GM06990 (cell line): Measurements from ENCODE around the gene FASTK.
"Not testable (repeated sequence)": the region's sequence is repeated elsewhere in the genome, so short reads cannot be mapped to it uniquely, and the experiment has no call there.

ENCODE experiments used
- DNase-seq: peaks from one replicate; pipeline ENCODE4 v3.0.0-alpha.2; 2011; ENCODE audit not compliant: insufficient read length; ENCODE audit errors: extremely low read depth
- H3K27me3 ChIP-seq: replicated peaks from 2 replicates; pipeline ENCODE4 v1.6.0; 2011; ENCODE audit warnings: low read length; ENCODE audit not compliant: control insufficient read depth, insufficient read depth
- H3K36me3 ChIP-seq: 2 replicates; pipeline ENCODE4 v1.5.1; 2011; ENCODE audit warnings: low read length; ENCODE audit not compliant: control insufficient read depth, insufficient read depth
- H3K4me3 ChIP-seq: replicated peaks from 2 replicates; pipeline ENCODE4 v1.5.1; 2011; ENCODE audit warnings: low read depth, mild to moderate bottlenecking, control low read depth, low read length
- TF ChIP-seq, protein P1 (sequence below): IDR thresholded peaks from 2 replicates; pipeline ENCODE4 v1.5.1; 2011; ENCODE audit warnings: low read length, control low read depth, mild to moderate bottlenecking, inconsistent platforms; ENCODE audit not compliant: insufficient read depth, poor library complexity, severe bottlenecking

FASTK gene

DNA sequence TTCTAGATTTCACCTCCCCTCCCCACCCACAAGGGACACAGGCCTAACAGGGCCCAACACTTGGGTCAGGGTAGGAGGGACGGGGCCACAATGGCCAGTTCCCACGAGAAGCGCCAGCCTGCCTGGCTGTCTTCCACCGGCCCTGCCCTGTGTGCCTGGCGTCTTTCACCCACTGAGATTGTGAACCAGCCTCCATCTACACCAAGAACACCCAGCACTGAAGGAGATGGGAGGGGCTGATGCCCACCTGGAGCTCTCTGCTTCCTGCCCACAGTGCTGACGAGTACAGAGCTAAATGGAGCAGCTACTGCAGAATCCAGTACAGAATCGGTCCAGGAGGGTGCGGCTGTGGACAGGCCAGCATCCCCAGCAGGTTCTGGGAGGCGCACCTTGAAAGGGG is 34.6 kb downstream of the FASTK start:
- peaks cover 2% of the 10 kb centered on the region for H3K36me3 ChIP-seq
- no peaks in the 10 kb centered on the region for H3K27me3 ChIP-seq
- TF ChIP-seq, protein P1, sequence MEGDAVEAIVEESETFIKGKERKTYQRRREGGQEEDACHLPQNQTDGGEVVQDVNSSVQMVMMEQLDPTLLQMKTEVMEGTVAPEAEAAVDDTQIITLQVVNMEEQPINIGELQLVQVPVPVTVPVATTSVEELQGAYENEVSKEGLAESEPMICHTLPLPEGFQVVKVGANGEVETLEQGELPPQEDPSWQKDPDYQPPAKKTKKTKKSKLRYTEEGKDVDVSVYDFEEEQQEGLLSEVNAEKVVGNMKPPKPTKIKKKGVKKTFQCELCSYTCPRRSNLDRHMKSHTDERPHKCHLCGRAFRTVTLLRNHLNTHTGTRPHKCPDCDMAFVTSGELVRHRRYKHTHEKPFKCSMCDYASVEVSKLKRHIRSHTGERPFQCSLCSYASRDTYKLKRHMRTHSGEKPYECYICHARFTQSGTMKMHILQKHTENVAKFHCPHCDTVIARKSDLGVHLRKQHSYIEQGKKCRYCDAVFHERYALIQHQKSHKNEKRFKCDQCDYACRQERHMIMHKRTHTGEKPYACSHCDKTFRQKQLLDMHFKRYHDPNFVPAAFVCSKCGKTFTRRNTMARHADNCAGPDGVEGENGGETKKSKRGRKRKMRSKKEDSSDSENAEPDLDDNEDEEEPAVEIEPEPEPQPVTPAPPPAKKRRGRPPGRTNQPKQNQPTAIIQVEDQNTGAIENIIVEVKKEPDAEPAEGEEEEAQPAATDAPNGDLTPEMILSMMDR, result no peak
- no peak overlapping the region for H3K4me3 ChIP-seq
- DNase-seq, result no peak

DNA sequence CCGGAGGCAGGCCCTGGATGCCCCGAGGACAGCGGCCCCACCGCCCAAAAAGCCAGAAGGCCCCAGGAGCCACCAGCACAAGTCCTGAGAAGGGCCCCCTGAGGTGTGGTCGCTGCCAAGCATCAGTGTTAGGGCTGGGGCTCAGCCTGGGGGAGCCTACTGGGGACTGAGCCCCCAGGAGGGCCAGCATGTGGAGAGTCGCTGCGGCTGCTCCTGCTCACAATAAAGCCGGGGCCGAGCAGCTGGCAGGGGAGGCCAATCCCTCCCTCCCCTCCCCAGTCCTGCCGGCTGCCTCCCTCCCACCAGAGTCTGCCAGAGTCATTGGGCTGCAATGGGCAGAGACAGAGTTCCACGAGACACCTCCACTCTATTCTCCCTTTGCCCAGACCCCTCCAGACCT is 35.3 kb downstream of the FASTK start:
- no peak for DNase-seq
- H3K27me3 ChIP-seq, result no peaks in the 10 kb centered on the region
- TF ChIP-seq, protein P1, result no peak
- H3K36me3 ChIP-seq, result peaks cover 2% of the 10 kb centered on the region
- H3K4me3 ChIP-seq, result no peak overlapping the region

DNA sequence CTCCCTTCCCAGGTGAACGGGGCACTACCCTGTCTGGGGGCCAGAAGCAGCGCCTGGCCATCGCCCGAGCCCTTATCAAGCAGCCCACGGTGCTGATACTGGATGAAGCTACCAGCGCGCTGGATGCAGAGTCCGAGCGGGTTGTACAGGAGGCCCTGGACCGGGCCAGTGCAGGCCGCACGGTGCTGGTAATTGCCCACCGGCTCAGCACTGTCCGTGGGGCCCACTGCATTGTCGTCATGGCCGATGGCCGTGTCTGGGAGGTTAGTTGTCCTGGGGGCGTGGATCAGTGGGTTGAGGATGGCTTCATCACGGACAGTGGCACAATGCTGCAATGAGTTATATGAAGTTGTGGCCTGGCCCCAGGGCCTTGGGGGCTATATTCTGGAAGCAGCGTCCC is 36.6 kb downstream of the FASTK start:
- Histone ChIP-seq H3K4me3 (no peak overlapping the region), H3K27me3 (no peaks in the 10 kb centered on the region), H3K36me3 (peaks cover 2% of the 10 kb centered on the region)
- DNase-seq, result no peak
- TF ChIP-seq, protein P1, result no peak

DNA sequence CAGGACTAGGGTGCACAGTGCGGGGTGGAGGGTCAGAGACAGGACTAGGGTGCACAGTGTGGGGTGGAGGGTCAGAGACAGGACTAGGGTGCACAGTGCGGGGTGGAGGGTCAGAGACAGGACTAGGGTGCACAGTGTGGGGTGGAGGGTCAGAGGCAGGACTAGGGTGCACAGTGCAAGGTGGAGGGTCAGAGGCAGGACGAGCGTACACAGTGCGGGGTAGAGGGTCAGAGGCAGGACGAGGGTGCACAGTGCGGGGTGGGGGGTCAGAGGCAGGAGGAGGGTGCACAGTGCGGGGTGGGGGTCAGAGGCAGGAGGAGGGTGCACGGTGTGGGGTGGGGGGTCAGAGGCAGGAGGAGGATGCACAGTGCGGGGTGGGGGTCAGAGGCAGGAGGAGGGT is 37.2 kb downstream of the FASTK start:
- not testable (repeated sequence) for DNase-seq, H3K27me3 ChIP-seq

DNA sequence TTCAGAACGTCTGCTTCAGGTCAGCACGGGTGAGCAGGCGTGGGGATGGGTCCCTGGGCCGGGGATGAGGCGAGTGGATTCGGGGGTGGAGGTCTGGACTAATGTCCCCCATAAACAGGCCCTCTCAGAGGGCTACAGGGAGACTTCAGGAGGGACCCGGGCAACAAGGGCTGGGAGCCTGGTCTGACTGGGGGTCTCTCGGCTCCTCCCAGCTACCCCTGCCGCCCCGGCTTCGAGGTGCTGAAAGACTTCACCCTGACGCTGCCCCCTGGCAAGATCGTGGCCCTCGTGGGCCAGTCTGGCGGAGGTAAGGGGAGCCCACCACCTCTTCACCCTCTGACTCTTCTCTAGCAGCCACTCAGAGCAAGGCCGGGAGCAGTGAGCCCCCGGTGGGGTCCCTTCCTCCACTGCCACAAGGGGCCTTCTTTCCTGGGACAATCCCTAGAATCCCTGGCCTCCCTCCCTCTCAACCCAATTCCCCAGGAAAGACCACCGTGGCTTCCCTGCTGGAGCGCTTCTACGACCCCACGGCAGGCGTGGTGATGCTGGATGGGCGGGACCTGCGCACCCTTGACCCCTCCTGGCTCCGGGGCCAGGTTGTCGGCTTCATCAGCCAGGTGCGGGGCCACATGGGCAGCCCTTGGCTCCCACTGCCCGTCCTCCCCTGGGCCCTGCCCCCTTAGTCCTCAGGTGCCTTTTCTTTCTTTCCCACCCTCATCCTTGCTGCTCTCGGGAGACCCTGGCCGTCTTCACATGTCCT is 39.8 kb downstream of the FASTK start:
- peaks cover 7% of the 10 kb centered on the region for H3K36me3 ChIP-seq
- no peaks in the 10 kb centered on the region for H3K27me3 ChIP-seq
- H3K4me3 ChIP-seq, result no peak overlapping the region
- DNase-seq, result no peak
- TF ChIP-seq, protein P1, result no peak

More for the DNA sequence above, 37.2 kb downstream of the FASTK start:
- H3K4me3 ChIP-seq, H3K36me3 ChIP-seq: not testable (repeated sequence)

DNA sequence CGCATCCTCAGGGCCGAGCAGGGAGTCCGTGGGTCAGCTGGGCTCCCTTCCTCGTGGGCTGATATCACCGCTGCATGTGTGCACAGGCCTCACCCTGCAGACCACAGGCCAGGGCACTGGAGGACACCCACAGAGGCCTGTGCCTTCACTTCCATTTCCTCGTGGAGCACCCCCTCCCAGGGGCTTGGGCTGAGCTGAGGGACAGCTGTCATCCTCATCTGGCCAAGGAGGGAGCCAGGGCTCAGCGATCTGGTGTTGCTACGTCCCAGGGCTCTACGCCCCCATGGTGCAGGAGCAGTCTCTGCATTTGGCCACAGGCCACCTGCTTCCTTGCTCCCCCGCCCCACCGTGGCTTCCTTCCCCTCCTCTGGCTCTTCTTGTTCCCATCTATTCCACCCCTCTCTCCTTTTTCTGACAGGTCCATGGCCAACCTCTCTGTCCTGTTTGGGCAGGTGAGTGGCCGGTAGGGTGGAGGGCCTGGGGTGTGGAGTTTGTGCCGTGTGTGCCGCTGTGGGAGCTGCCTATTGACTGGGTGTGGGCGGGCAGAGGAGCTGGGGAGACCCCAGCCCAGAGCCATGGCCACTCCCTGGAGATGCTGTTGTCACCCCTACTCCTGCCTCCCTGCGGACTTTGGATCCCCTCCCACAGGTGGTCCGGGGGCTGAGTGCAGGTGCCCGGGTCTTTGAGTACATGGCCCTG is 40.6 kb downstream of the FASTK start:
- H3K27me3 ChIP-seq, result no peaks in the 10 kb centered on the region
- no peak overlapping the region for H3K4me3 ChIP-seq
- TF ChIP-seq, protein P1, result no peak
- peaks cover 13% of the 10 kb centered on the region for H3K36me3 ChIP-seq
- DNase-seq, result no peak
